SK-N-MC (cell line): ENCODE measurements around the gene HSPBAP1.

Experiments used
- EZH2 ChIP-seq: fragments of 200-600 bp; sonication (generic); IDR thresholded peaks from one replicate; pipeline ENCODE4 v1.6.1; 2017; ENCODE audit warnings: antibody characterized with exemption
- FOXP2 ChIP-seq: optimal IDR thresholded peaks from 2 replicates; pipeline ENCODE3; 2011; ENCODE audit warnings: mild to moderate bottlenecking, moderate library complexity; ENCODE audit not compliant: insufficient read depth; ENCODE audit errors: extremely low read length, control extremely low read depth
- POLR2AphosphoS5 ChIP-seq: IDR thresholded peaks from 2 replicates; pipeline ENCODE4 v1.6.1; 2012; ENCODE audit warnings: mild to moderate bottlenecking, low read depth, low read length, borderline replicate concordance

GRCh38 chr3:122774564-122774963, 19.1 kb downstream of the HSPBAP1 start:
- no peak for TF ChIP-seq POLR2AphosphoS5
- TF ChIP-seq EZH2, result no peak
- TF ChIP-seq FOXP2, result no peak
